GM23338 (cell line): ENCODE measurements around the gene DOCK3.

Source experiments
- CREB1 ChIP-seq: fragments of 250-450 bp; sonication (Bioruptor Pico); IDR thresholded peaks from 2 replicates; pipeline ENCODE4 v1.5.0; 2020; ENCODE audit warnings: low read depth, mild to moderate bottlenecking, moderate library complexity
- CTCF ChIP-seq, 2 experiments: fragments of 200-600 bp in 1 of 2; sonication (generic) in 1 of 2; conservative IDR thresholded peaks; 2 replicates each; pipeline versions ENCODE4 v1.5.1 to v1.6.1; 2016 to 2017; ENCODE audit warnings: antibody characterized with exemption in 2 of 2, low read depth in 2 of 2, mild to moderate bottlenecking in 2 of 2, moderate library complexity in 1 of 2
- EZH2 ChIP-seq: fragments of 200-600 bp; sonication (generic); IDR thresholded peaks from one replicate; pipeline ENCODE4 v1.8.0; 2017; ENCODE audit warnings: antibody characterized with exemption, mild to moderate bottlenecking, low read depth; ENCODE audit not compliant: unreplicated experiment
- EZH2phosphoT487 ChIP-seq: fragments of 200-600 bp; sonication (generic); IDR thresholded peaks from one replicate; pipeline ENCODE4 v1.8.1; 2018; ENCODE audit warnings: antibody characterized with exemption; ENCODE audit not compliant: unreplicated experiment
- JUNB ChIP-seq: IDR thresholded peaks from one replicate; pipeline ENCODE4 v1.6.1; 2016; ENCODE audit warnings: antibody characterized with exemption; ENCODE audit not compliant: unreplicated experiment
- NANOG ChIP-seq: IDR thresholded peaks from 2 replicates; pipeline ENCODE4 v1.6.1; 2016; ENCODE audit warnings: antibody characterized with exemption, borderline replicate concordance
- POLR2AphosphoS5 ChIP-seq: IDR thresholded peaks from 2 replicates; pipeline ENCODE4 v1.6.1; 2016; ENCODE audit warnings: antibody characterized with exemption, low read depth
- REST ChIP-seq: IDR thresholded peaks from one replicate; pipeline ENCODE4 v1.6.1; 2018; ENCODE audit warnings: antibody characterized with exemption; ENCODE audit not compliant: unreplicated experiment
- STAT1 ChIP-seq: IDR thresholded peaks from one replicate; pipeline ENCODE4 v1.6.1; 2016; ENCODE audit warnings: antibody characterized with exemption; ENCODE audit not compliant: unreplicated experiment
- ZNF114 ChIP-seq: fragments of 250-450 bp; sonication (Bioruptor Pico); IDR thresholded peaks from 2 replicates; pipeline ENCODE4 v1.5.0; 2020; ENCODE audit warnings: mild to moderate bottlenecking, moderate library complexity
- ZNF331 ChIP-seq: fragments of 250-450 bp; sonication (Bioruptor Pico); IDR thresholded peaks from 2 replicates; pipeline ENCODE4 v1.5.0; 2020; ENCODE audit warnings: low read depth, mild to moderate bottlenecking, moderate library complexity
- TF ChIP-seq, protein P1 (sequence below): IDR thresholded peaks from 2 replicates; pipeline ENCODE4 v1.6.1; 2016; ENCODE audit warnings: antibody characterized with exemption
- TF ChIP-seq, protein P2 (sequence below): fragments of 250-450 bp; sonication (Bioruptor Pico); IDR thresholded peaks from 2 replicates; pipeline ENCODE4 v1.5.0; 2020; ENCODE audit warnings: mild to moderate bottlenecking, moderate library complexity

DNA sequence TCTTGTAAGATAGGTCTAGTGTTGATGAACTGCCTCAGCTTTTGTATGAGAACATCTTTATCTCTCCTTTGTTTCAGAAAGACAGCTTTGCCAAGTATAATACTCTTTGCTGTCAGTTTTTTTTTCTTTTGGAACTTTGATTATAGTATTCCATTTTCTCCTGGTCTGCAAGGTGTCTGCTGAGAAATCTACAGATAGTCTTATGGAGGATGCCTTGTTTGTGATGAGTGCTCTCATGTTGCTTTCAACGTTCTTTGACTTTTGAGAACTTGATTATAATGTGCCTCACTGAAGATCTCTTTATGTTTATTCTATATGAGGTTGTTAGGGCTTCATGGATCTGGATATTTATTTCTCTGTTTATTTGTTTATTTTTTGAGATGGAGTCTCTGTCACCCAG lies 60.3 kb downstream of the DOCK3 start:
- TF ChIP-seq EZH2 (no peak), CTCF (conservative IDR thresholded peaks at IDR 0.05; ENCODE audit: low read depth in 2 of 2) (no peak), EZH2phosphoT487 (no peak), POLR2AphosphoS5 (no peak), CREB1 (CRISPR knock-in tag) (no peak), REST (no peak), JUNB (no peak), STAT1 (no peak), ZNF114 (CRISPR knock-in tag) (no peak), NANOG (no peak), ZNF331 (CRISPR knock-in tag) (no peak)
- TF ChIP-seq, protein P1, sequence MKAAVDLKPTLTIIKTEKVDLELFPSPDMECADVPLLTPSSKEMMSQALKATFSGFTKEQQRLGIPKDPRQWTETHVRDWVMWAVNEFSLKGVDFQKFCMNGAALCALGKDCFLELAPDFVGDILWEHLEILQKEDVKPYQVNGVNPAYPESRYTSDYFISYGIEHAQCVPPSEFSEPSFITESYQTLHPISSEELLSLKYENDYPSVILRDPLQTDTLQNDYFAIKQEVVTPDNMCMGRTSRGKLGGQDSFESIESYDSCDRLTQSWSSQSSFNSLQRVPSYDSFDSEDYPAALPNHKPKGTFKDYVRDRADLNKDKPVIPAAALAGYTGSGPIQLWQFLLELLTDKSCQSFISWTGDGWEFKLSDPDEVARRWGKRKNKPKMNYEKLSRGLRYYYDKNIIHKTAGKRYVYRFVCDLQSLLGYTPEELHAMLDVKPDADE, result no peak
- TF ChIP-seq, protein P2, sequence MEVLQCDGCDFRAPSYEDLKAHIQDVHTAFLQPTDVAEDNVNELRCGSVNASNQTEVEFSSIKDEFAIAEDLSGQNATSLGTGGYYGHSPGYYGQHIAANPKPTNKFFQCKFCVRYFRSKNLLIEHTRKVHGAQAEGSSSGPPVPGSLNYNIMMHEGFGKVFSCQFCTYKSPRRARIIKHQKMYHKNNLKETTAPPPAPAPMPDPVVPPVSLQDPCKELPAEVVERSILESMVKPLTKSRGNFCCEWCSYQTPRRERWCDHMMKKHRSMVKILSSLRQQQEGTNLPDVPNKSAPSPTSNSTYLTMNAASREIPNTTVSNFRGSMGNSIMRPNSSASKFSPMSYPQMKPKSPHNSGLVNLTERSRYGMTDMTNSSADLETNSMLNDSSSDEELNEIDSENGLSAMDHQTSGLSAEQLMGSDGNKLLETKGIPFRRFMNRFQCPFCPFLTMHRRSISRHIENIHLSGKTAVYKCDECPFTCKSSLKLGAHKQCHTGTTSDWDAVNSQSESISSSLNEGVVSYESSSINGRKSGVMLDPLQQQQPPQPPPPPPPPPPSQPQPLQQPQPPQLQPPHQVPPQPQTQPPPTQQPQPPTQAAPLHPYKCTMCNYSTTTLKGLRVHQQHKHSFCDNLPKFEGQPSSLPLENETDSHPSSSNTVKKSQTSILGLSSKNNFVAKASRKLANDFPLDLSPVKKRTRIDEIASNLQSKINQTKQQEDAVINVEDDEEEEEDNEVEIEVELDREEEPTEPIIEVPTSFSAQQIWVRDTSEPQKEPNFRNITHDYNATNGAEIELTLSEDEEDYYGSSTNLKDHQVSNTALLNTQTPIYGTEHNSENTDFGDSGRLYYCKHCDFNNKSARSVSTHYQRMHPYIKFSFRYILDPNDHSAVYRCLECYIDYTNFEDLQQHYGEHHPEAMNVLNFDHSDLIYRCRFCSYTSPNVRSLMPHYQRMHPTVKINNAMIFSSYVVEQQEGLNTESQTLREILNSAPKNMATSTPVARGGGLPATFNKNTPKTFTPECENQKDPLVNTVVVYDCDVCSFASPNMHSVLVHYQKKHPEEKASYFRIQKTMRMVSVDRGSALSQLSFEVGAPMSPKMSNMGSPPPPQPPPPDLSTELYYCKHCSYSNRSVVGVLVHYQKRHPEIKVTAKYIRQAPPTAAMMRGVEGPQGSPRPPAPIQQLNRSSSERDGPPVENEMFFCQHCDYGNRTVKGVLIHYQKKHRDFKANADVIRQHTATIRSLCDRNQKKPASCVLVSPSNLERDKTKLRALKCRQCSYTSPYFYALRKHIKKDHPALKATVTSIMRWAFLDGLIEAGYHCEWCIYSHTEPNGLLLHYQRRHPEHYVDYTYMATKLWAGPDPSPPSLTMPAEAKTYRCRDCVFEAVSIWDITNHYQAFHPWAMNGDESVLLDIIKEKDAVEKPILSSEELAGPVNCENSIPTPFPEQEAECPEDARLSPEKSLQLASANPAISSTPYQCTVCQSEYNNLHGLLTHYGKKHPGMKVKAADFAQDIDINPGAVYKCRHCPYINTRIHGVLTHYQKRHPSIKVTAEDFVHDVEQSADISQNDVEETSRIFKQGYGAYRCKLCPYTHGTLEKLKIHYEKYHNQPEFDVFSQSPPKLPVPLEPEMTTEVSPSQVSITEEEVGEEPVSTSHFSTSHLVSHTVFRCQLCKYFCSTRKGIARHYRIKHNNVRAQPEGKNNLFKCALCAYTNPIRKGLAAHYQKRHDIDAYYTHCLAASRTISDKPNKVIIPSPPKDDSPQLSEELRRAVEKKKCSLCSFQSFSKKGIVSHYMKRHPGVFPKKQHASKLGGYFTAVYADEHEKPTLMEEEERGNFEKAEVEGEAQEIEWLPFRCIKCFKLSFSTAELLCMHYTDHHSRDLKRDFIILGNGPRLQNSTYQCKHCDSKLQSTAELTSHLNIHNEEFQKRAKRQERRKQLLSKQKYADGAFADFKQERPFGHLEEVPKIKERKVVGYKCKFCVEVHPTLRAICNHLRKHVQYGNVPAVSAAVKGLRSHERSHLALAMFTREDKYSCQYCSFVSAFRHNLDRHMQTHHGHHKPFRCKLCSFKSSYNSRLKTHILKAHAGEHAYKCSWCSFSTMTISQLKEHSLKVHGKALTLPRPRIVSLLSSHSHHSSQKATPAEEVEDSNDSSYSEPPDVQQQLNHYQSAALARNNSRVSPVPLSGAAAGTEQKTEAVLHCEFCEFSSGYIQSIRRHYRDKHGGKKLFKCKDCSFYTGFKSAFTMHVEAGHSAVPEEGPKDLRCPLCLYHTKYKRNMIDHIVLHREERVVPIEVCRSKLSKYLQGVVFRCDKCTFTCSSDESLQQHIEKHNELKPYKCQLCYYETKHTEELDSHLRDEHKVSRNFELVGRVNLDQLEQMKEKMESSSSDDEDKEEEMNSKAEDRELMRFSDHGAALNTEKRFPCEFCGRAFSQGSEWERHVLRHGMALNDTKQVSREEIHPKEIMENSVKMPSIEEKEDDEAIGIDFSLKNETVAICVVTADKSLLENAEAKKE (CRISPR knock-in tag), result no peak
